SH-SY5Y (cell line): Measurements from ENCODE around the gene SLC39A11.

Source experiments
- GATA2 ChIP-seq: IDR thresholded peaks from 2 replicates; pipeline ENCODE4 v1.6.1; 2011; ENCODE audit warnings: mild to moderate bottlenecking, low read depth, low read length
- GATA3 ChIP-seq: IDR thresholded peaks from 2 replicates; pipeline ENCODE4 v1.6.1; 2011; ENCODE audit warnings: low read depth, mild to moderate bottlenecking, low read length, moderate library complexity

- TF ChIP-seq GATA3: no peak
- TF ChIP-seq GATA2: no peak
Observed at GRCh38 chr17:72719206-72719577, 373.3 kb downstream of the SLC39A11 start.
